Activated CD4-positive, alpha-beta T cell treated with anti-CD3 and anti-CD28 coated beads for 48 hours (primary cell): Measurements from ENCODE around the gene GABARAPL1.
A peak's percentile ranks its signal among the peaks of the same experiment; 100 is the strongest.

Experiments
- DNase-seq: peaks from one replicate; pipeline ENCODE4 v3.0.0-alpha.2; 2020

GABARAPL1 gene

DNA sequence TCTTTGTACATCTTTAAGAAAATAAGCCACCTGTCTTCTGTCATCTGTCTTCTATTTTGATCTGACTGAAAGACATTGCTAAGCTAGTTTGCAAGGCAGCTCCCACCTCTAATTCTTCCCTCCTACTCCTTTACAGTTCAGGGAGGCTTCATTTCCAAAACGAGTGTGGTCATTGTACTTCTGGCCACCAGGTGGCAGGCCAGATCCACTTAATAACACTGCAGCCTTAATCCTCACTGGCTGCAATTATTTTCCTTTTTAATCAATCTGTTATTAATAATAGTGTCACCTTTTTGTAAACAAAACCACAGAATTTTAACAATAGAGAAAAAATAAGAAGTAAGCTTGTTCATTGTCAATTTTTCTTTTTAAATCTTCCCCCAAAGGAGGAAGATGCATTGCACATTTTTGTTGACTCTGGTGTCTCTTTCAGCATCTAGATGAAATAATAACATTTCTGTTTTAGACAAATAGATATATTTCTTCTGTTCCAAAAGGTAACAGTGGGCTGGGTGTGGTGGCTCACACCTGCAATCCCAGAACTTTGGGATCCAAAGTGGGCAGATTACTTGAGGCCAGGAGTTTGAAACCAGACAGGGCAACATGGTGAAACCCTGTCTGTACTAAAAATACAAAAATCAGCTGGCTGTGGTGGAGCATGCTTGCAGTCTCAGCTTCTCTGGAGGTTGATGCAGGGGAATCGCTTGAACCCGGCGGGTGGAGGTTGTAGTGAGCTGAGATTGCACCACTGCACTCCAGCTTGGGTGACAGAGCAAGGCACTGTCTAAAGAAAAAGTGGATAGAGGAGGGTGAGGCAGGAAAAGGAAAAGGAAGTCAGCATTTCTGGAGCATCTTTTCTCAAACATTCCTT, 23.3 kb downstream of the GABARAPL1 start:
- DNase-seq = peak; percentile 41

- DNase-seq = no peak
Measured at GRCh38 chr12:10236720-10237119, 24.0 kb downstream of the GABARAPL1 start.

GRCh38 chr12:10238526-10238925, 25.8 kb downstream of the GABARAPL1 start:
- DNase-seq = no peak

GRCh38 chr12:10241290-10241689, 28.6 kb downstream of the GABARAPL1 start:
- no peak for DNase-seq

- no peak for DNase-seq
Measured at GRCh38 chr12:10241727-10242126, 29.1 kb downstream of the GABARAPL1 start.

DNA sequence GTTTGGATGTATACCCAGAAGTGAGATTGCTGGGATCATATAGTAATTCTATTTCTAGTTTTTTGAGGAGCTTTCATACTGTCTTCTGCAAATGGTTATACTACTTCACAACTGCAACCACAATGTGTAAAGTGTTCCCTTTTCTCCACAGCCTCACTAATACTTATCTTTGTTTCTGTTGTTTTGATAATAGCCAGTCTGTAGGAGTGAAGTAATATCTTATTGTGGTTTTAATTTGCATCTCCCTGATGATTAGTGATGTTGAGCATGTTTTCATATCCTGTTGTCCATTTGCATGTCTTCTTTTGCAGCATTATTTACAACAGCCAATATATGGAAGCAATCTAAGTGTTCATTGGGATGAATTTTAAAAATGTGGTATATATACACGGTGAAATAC, 29.9 kb downstream of the GABARAPL1 start:
- DNase-seq = no peak

- DNase-seq = no peak
Measured at GRCh38 chr12:10243818-10244520, 31.3 kb downstream of the GABARAPL1 start.

DNA sequence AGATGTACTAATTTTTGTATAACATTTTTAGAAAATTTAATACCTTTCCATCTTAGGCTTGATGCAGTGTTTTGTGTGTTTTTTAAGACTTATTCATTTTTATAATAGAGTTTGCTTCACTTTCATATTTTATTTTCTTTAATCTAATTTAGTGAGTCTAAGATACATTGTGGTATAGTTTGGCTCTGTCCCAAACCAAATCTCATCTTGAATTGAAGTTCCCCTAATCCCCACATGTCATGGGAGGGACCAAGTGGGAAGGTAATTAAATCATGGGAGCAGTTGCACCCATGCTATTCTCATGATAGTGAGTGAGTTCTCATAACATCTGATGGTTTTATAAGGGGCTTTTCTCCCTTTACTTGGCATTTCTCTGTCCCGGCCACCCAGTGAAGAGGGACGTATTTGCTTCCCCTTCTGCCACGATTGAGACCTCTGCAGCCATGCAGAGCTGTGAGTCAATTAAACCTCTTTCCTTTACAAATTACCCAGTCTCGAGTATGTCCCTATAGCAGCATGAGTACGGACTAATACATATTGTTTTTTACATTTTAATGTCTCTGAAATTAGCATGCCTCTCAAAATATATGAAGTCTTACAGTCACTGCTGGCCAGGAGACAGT, 34.9 kb downstream of the GABARAPL1 start:
- DNase-seq = no peak

DNA sequence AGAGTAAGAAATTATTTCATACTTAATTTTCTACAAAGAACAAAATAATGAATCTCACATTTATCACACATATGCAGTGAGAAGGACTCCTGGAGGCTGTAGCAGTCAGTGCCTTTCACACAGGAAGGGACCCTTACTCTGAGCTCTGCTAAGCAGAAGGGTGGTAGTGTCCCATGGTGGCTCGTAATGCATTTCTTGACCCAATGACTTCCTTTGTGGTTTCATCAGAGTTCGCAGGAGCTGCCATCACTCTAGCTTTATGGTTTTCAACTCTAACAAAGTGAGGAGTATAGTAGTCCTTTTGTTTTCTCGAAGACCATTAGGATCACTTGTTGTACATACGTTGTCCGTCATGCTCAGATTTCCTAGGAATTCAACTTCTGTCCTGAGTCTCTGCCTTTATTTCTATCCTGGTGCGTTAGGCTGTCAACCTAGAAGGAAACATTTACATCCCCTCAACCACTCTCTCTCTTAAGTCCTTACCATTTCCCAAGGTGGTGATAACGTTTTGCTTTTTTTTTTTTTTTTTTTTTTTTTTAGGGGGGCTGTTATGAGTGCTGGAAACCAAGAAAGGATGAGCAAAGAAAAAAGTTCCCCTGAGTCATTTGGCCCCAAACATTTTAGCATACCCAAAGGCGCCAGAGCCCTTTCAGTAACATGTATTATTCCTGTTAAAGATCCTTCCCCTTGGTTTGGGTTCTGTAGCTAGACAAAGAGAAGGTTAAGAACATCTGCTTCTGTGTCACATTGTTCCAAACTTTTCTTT, 37.2 kb downstream of the GABARAPL1 start:
- DNase-seq = no peak

GRCh38 chr12:10251669-10252068, 39.0 kb downstream of the GABARAPL1 start:
- DNase-seq = no peak

DNA sequence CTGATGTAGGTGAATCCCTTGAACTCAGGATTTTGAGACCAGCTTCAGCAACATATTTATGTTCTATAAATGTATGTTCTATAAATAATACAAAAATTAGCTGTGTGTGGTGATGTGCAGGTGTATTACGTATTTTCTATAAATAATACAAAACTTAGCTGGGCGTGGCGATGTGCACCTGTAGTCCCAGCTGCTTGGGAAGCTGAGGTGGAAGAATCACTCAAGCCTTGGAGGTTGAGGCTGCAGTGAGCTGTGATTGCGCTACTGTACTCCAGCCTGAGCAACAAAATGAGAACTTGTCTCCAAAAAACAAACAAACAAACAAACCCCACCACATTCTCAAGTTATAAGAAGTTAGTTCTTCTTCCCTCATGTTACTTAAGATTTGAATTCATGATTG, 39.5 kb downstream of the GABARAPL1 start:
- DNase-seq = no peak

DNA sequence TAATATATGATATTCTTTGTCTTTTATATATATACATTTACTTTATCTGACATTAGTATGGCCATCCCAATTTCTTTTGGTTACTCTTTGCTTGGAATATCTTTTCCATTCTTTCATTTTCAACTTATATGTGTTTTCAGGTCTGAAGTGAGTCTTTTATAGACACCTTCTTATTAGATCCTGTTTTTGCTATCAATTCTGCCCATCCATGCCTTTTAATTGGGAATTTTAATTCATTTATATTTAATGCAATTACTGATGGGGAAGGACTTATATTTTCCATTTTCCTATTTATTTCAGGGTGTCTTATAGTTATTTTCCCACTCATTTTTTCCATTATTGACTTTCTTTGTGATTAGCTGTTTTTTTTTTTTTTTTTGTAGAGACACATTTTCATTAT, 43.4 kb downstream of the GABARAPL1 start:
- no peak for DNase-seq

GRCh38 chr12:10260927-10261326, 48.2 kb downstream of the GABARAPL1 start:
- DNase-seq = no peak

DNA sequence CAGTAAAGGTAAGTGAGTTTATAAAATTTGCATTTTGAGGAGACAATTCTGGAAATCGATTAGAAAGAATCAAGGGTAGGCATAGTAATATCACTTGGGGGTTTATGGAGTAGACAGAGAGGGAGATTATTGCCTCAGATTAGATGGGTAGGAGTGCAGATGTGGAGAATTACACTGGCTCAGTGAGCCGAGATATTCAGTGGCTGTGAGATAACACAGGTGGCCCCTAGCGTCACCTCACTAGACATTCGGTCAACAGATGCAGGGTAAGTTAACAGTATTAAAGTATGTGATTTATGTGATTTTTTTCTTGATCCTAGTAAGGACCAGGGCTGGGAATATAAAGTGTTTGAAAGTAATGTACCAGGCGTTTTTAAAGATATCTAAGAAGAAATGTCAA, 55.4 kb downstream of the GABARAPL1 start:
- DNase-seq = no peak

DNA sequence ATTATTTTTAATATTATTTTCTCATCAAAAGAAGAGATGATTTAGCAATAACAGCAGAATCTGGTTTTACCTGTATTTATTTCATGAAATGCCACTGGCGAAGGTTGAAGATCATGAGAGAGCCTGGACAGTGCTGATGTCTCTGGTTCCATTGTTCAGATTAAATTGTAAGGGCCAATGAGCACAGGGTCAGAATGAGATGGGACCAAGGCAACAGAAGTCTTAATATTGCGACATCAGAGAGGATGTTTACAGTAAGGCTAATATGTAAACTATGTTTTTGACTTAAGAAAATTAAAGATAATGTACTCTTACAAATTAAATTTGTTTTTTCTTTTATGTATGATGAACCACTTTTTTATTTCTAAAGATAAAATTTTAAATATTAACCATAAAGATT, 59.8 kb downstream of the GABARAPL1 start:
- DNase-seq = no peak
